Adrenal gland (tissue), 5 donors: Measurements from ENCODE around the gene CCT2.

ENCODE experiments used
- CTCF ChIP-seq, 6 experiments: fragments of 450-650 bp in 4 of 6; fragments of 200-600 bp in 2 of 6; sonication (generic) in 1 of 6; IDR thresholded peaks; 1 replicate in 5 of 6; 2 replicates in 1 of 6; pipeline versions ENCODE4 v1.5.1 to v1.8.0; 2016 to 2021; ENCODE audit warnings: antibody characterized with exemption in 6 of 6, mild to moderate bottlenecking in 2 of 6, moderate library complexity in 1 of 6
- POLR2A ChIP-seq, 2 donors: fragments of 450-650 bp; IDR thresholded peaks; one replicate each; pipeline ENCODE4 v1.6.1; 2017; ENCODE audit warnings: antibody characterized with exemption in 2 of 2, mild to moderate bottlenecking in 2 of 2, moderate library complexity in 1 of 2
- donor health status: DM: no; HTN: no; CAD: no.

GRCh38 chr12:69613351-69613750 is 28.1 kb downstream of the CCT2 start:
- no peak for TF ChIP-seq POLR2A (IDR thresholded peaks at IDR 0.05)
- no peak for TF ChIP-seq CTCF (IDR thresholded peaks at IDR 0.05)
